ENCODE results near the gene CST9L.

GRCh38 chr20:23537030-23537429 lies 31.3 kb downstream of the CST9L start:
- TF ChIP-seq MAFK (IDR thresholded peaks at IDR 0.05; ENCODE audit: partially characterized antibody): peak; percentile 87
- no peak for TF ChIP-seq EP300 (IDR thresholded peaks at IDR 0.05)
- TF ChIP-seq NR3C1 (IDR thresholded peaks at IDR 0.05): no peak
- TF ChIP-seq CTCF (IDR thresholded peaks at IDR 0.05): no peak
- no peak for TF ChIP-seq POLR2AphosphoS2 (conservative IDR thresholded peaks at IDR 0.05; ENCODE audit: low read length)
- TF ChIP-seq EHMT2 (IDR thresholded peaks at IDR 0.05; ENCODE audit: low read depth): no peak
- TF ChIP-seq SREBF2 (IDR thresholded peaks at IDR 0.05): no peak
- no peak for TF ChIP-seq BHLHE40 (IDR thresholded peaks at IDR 0.05; ENCODE audit: low read depth, low read length)
- no peak for TF ChIP-seq PHF8 (IDR thresholded peaks at IDR 0.05; ENCODE audit: borderline replicate concordance, low read depth)
- no peak for TF ChIP-seq POLR2A (IDR thresholded peaks at IDR 0.05; ENCODE audit: low read length)
- TF ChIP-seq ZFP36 (IDR thresholded peaks at IDR 0.05; ENCODE audit: borderline replicate concordance, partially characterized antibody): no peak

All from A549 (cell line).